Measurements from ENCODE around the gene SOCS6. TPM values are rescaled to one million over a fixed set of nuclear protein-coding genes. Genes with fewer than 3 reads are reported as not detected.

Gene SOCS6
- total RNA-seq, 1 donor, result 38.7 TPM

GRCh38 chr18:70328169-70328568 is 39.3 kb downstream of the SOCS6 start:
- no peaks in the 10 kb centered on the region for H4K20me1 ChIP-seq (ENCODE audit: insufficient read depth, low read length)
- H3K27me3 ChIP-seq (ENCODE audit: insufficient read depth, low read length), result no peaks in the 10 kb centered on the region
- peaks cover 34% of the 10 kb centered on the region for H3K4me1 ChIP-seq (ENCODE audit: insufficient read depth, low read length)
- H3K4me3 ChIP-seq (ENCODE audit: insufficient read depth, low read length), result no peak overlapping the region
- peaks cover 22% of the 10 kb centered on the region for H3K36me3 ChIP-seq (ENCODE audit: insufficient read depth, low read length)
- peak overlapping the region; percentile 67 for H3K27ac ChIP-seq (ENCODE audit: low read depth, low read length)
- no peak overlapping the region for H3K4me2 ChIP-seq (ENCODE audit: insufficient read depth, low read length)
- DNase-seq (ENCODE audit: insufficient read length, low spot score, missing footprints), result no peak
- no peaks in the 10 kb centered on the region for H3K9me3 ChIP-seq (ENCODE audit: low read depth, low read length)
- TF ChIP-seq, protein P1, sequence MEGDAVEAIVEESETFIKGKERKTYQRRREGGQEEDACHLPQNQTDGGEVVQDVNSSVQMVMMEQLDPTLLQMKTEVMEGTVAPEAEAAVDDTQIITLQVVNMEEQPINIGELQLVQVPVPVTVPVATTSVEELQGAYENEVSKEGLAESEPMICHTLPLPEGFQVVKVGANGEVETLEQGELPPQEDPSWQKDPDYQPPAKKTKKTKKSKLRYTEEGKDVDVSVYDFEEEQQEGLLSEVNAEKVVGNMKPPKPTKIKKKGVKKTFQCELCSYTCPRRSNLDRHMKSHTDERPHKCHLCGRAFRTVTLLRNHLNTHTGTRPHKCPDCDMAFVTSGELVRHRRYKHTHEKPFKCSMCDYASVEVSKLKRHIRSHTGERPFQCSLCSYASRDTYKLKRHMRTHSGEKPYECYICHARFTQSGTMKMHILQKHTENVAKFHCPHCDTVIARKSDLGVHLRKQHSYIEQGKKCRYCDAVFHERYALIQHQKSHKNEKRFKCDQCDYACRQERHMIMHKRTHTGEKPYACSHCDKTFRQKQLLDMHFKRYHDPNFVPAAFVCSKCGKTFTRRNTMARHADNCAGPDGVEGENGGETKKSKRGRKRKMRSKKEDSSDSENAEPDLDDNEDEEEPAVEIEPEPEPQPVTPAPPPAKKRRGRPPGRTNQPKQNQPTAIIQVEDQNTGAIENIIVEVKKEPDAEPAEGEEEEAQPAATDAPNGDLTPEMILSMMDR (IDR thresholded peaks at IDR 0.05; ENCODE audit: extremely low read depth, low read depth, low read length), result no peak
- H3K79me2 ChIP-seq (ENCODE audit: insufficient read depth, low read length), result peaks cover 73% of the 10 kb centered on the region
- H2AFZ ChIP-seq (ENCODE audit: low read length), result no peak overlapping the region

GRCh38 chr18:70329071-70329470 is 40.2 kb downstream of the SOCS6 start:
- Histone ChIP-seq H3K9me3 (ENCODE audit: low read depth, low read length) (no peaks in the 10 kb centered on the region), H3K27me3 (ENCODE audit: insufficient read depth, low read length) (no peaks in the 10 kb centered on the region), H3K27ac (ENCODE audit: low read depth, low read length) (peak overlapping the region; percentile 67), H2AFZ (ENCODE audit: low read length) (no peak overlapping the region), H3K4me3 (ENCODE audit: insufficient read depth, low read length) (no peak overlapping the region), H3K79me2 (ENCODE audit: insufficient read depth, low read length) (peaks cover 65% of the 10 kb centered on the region), H3K4me2 (ENCODE audit: insufficient read depth, low read length) (peak overlapping the region; percentile 44), H3K4me1 (ENCODE audit: insufficient read depth, low read length) (peaks cover 41% of the 10 kb centered on the region), H3K36me3 (ENCODE audit: insufficient read depth, low read length) (peaks cover 22% of the 10 kb centered on the region), H4K20me1 (ENCODE audit: insufficient read depth, low read length) (no peaks in the 10 kb centered on the region)
- TF ChIP-seq, protein P1 (IDR thresholded peaks at IDR 0.05; ENCODE audit: extremely low read depth, low read depth, low read length), result no peak
- no peak for DNase-seq (ENCODE audit: insufficient read length, low spot score, missing footprints)

DNA sequence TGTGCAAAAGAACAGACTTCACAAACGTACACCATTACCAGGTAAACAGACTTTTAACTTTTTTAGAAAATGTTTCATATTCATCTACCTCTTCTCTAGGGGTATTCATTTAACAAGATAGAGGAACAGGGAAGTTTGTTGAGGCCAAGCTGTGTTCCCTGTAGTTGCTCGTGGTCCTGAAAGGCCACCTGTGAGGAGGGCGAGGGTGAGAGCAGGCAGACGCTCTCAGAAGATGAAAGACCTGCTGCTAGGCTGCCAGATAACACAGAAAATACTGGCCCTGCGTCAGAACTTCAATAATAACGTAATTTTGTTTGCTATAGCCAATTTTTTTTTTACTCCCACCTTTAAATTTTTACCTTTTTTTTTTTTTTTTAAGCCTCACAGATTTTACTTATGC is 42.0 kb downstream of the SOCS6 start:
- Histone ChIP-seq H3K36me3 (ENCODE audit: insufficient read depth, low read length) (peaks cover 9% of the 10 kb centered on the region), H3K4me3 (ENCODE audit: insufficient read depth, low read length) (no peak overlapping the region), H3K79me2 (ENCODE audit: insufficient read depth, low read length) (peaks cover 47% of the 10 kb centered on the region), H3K27me3 (ENCODE audit: insufficient read depth, low read length) (no peaks in the 10 kb centered on the region), H2AFZ (ENCODE audit: low read length) (no peak overlapping the region), H3K27ac (ENCODE audit: low read depth, low read length) (no peak overlapping the region), H3K4me1 (ENCODE audit: insufficient read depth, low read length) (peaks cover 47% of the 10 kb centered on the region), H3K4me2 (ENCODE audit: insufficient read depth, low read length) (no peak overlapping the region), H3K9me3 (ENCODE audit: low read depth, low read length) (no peaks in the 10 kb centered on the region), H4K20me1 (ENCODE audit: insufficient read depth, low read length) (no peaks in the 10 kb centered on the region)
- TF ChIP-seq, protein P1 (IDR thresholded peaks at IDR 0.05; ENCODE audit: extremely low read depth, low read depth, low read length), result no peak
- DNase-seq (ENCODE audit: insufficient read length, low spot score, missing footprints), result no peak

DNA sequence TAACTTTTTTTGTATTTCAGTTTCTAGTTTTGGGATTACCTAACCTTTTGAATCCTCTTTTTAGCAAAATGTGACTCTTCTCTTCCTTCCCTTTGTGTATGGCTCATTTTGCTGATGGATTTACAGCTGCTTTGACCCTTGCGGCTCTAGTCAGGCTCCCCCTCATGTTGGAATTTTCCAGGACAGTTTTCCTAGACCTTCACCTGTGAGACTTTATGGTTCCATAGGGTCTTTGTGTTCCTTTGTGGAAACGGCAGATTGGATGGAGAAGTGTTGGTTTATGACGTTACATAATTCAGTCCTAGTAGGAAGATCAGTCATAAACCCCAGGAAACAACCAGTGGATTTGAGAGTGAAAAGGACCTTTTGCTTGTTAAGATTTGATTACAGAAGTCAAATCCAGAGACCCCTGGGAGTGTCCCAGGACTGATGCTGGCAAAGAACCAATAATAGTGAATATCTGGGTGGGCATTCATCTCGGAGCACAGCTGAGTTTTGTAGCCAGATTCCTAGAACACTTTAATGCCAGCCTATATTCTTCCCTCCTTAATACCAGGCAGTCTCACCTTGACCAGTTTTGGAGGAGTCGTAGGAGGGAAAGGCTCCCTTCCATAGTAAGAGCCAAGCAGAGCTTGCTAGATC is 42.7 kb downstream of the SOCS6 start:
- Histone ChIP-seq H2AFZ (ENCODE audit: low read length) (no peak overlapping the region), H3K27ac (ENCODE audit: low read depth, low read length) (peak overlapping the region; percentile 93), H3K9me3 (ENCODE audit: low read depth, low read length) (no peaks in the 10 kb centered on the region), H3K4me2 (ENCODE audit: insufficient read depth, low read length) (no peak overlapping the region), H3K36me3 (ENCODE audit: insufficient read depth, low read length) (peaks cover 5% of the 10 kb centered on the region), H3K4me1 (ENCODE audit: insufficient read depth, low read length) (peaks cover 50% of the 10 kb centered on the region), H4K20me1 (ENCODE audit: insufficient read depth, low read length) (no peaks in the 10 kb centered on the region), H3K4me3 (ENCODE audit: insufficient read depth, low read length) (no peak overlapping the region), H3K27me3 (ENCODE audit: insufficient read depth, low read length) (no peaks in the 10 kb centered on the region), H3K79me2 (ENCODE audit: insufficient read depth, low read length) (peaks cover 41% of the 10 kb centered on the region)
- no peak for DNase-seq (ENCODE audit: insufficient read length, low spot score, missing footprints)
- TF ChIP-seq, protein P1 (IDR thresholded peaks at IDR 0.05; ENCODE audit: extremely low read depth, low read depth, low read length), result no peak
